ENCODE data around the gene PDGFC. TPM values are rescaled to one million over a fixed set of nuclear protein-coding genes. Genes with fewer than 3 reads are reported as not detected.

PDGFC gene
- total RNA-seq, 1 experiment from 2014 or later = 9.8 TPM

DNA sequence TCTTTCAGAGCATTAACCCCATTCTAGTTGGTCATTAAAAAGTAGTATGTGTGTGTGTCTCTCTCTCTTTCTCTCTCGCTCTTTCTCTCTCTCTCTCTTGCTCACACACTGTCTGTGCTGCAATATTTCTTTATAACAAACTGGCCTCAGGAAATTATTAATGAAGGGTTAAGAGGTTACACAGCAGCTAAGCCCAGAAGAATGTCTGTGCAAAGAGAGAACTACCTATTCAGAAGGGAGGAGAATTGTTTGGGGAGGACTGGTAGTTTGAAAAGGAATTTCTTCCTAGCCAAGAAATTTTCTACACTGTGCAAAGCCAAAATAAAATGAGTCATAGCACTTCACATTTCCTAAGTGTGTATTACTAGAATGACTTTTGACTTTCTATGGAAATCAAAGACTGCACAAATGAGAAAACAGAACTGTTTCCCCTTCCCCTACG is 22.2 kb downstream of the PDGFC start (continued):
- TF ChIP-seq CEBPB (IDR thresholded peaks at IDR 0.05; ENCODE audit: low read depth) = 0 out of 2 replicates have a peak, but pooled peaks have one; percentile 13
- TF ChIP-seq RAD21 (IDR thresholded peaks at IDR 0.05; ENCODE audit: low read depth) = no peak

GRCh38 chr4:156948738-156949137 is 22.9 kb downstream of the PDGFC start:
- Histone ChIP-seq H3K79me2 (ENCODE audit: insufficient read depth, low read length) (no peaks in the 10 kb centered on the region), H3K9me3 (ENCODE audit: control insufficient read depth in 1 of 2, insufficient read depth in 1 of 2, low read depth in 1 of 2, low read length in 2 of 2) (no peaks in the 10 kb centered on the region), H2AFZ (ENCODE audit: low read depth, low read length, poor library complexity, severe bottlenecking) (no peak overlapping the region), H3K4me2 (ENCODE audit: low read length) (peak overlapping the region; percentile 58; the same call in 1 of the 2 replicates), H3K9ac (ENCODE audit: low read length) (no peak overlapping the region), H3K4me1 (ENCODE audit: control insufficient read depth in 1 of 2, insufficient read depth in 2 of 2, low read length in 2 of 2) (peaks cover 26 to 49% of the 10 kb centered on the region in 2 experiments), H3K4me3 (replicated peaks in 1 of 2; ENCODE audit: low read depth in 1 of 2, low read length in 2 of 2) (no peak overlapping the region), H3K27me3 (ENCODE audit: insufficient read depth, low read length) (no peaks in the 10 kb centered on the region), H3K27ac (ENCODE audit: low read depth, low read length) (peak overlapping the region; percentile 21; the same call in 1 of the 2 replicates), H3K36me3 (ENCODE audit: control insufficient read depth in 1 of 2, insufficient read depth in 2 of 2, low read length in 2 of 2) (no peaks in the 10 kb centered on the region), H4K20me1 (ENCODE audit: insufficient read depth) (no peaks in the 10 kb centered on the region), H3K9me2 (ENCODE audit: insufficient read depth) (no peaks in the 10 kb centered on the region)
- ChIA-PET POLR2A (no interaction called here), RAD21 (ENCODE audit: low non-redundant PET in 1 of 2, low total read pairs in 2 of 2, uncharacterized antibody in 2 of 2, unreplicated experiment in 2 of 2) (no interaction called here), CTCF (no interaction called here)
- BruUV-seq (replicated peaks) = no TSS peak
- DNase-seq (ENCODE audit: low read depth, low spot score) (no peak), ATAC-seq (no peak)
- TF ChIP-seq, protein P1, sequence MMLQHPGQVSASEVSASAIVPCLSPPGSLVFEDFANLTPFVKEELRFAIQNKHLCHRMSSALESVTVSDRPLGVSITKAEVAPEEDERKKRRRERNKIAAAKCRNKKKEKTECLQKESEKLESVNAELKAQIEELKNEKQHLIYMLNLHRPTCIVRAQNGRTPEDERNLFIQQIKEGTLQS (IDR thresholded peaks at IDR 0.05) = no peak
- TF ChIP-seq RAD21 (IDR thresholded peaks at IDR 0.05; ENCODE audit: low read depth) (no peak), SRF (IDR thresholded peaks at IDR 0.05; ENCODE audit: low read depth) (no peak), EZH2 (IDR thresholded peaks at IDR 0.05) (no peak), POLR2AphosphoS5 (IDR thresholded peaks at IDR 0.05; ENCODE audit: low read depth, low read length) (no peak), ZNF274 (IDR thresholded peaks at IDR 0.05; ENCODE audit: low read depth, low read length) (no peak), ZBTB33 (IDR thresholded peaks at IDR 0.05; ENCODE audit: extremely low read depth, insufficient replicate concordance, low read length) (no peak), ZFX (IDR thresholded peaks at IDR 0.05) (no peak), SIN3A (IDR thresholded peaks at IDR 0.05; ENCODE audit: low read depth) (no peak), CEBPB (IDR thresholded peaks at IDR 0.05; ENCODE audit: low read depth) (no peak), EGR1 (IDR thresholded peaks at IDR 0.05; ENCODE audit: low read depth) (no peak), POLR2A (IDR thresholded peaks at IDR 0.05; ENCODE audit: borderline replicate concordance, extremely low read depth, insufficient read depth, insufficient read length) (no peak), EZH2phosphoT487 (IDR thresholded peaks at IDR 0.05; ENCODE audit: borderline replicate concordance) (no peak), ELF1 (IDR thresholded peaks at IDR 0.05; ENCODE audit: borderline replicate concordance, low read depth) (no peak), JUND (IDR thresholded peaks at IDR 0.05) (no peak), TCF7L2 (IDR thresholded peaks at IDR 0.05; ENCODE audit: borderline replicate concordance, extremely low read depth, insufficient read depth, insufficient read length) (no peak)
- TF ChIP-seq, protein P2, sequence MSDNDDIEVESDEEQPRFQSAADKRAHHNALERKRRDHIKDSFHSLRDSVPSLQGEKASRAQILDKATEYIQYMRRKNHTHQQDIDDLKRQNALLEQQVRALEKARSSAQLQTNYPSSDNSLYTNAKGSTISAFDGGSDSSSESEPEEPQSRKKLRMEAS (IDR thresholded peaks at IDR 0.05) = no peak
- TF ChIP-seq, protein P3, sequence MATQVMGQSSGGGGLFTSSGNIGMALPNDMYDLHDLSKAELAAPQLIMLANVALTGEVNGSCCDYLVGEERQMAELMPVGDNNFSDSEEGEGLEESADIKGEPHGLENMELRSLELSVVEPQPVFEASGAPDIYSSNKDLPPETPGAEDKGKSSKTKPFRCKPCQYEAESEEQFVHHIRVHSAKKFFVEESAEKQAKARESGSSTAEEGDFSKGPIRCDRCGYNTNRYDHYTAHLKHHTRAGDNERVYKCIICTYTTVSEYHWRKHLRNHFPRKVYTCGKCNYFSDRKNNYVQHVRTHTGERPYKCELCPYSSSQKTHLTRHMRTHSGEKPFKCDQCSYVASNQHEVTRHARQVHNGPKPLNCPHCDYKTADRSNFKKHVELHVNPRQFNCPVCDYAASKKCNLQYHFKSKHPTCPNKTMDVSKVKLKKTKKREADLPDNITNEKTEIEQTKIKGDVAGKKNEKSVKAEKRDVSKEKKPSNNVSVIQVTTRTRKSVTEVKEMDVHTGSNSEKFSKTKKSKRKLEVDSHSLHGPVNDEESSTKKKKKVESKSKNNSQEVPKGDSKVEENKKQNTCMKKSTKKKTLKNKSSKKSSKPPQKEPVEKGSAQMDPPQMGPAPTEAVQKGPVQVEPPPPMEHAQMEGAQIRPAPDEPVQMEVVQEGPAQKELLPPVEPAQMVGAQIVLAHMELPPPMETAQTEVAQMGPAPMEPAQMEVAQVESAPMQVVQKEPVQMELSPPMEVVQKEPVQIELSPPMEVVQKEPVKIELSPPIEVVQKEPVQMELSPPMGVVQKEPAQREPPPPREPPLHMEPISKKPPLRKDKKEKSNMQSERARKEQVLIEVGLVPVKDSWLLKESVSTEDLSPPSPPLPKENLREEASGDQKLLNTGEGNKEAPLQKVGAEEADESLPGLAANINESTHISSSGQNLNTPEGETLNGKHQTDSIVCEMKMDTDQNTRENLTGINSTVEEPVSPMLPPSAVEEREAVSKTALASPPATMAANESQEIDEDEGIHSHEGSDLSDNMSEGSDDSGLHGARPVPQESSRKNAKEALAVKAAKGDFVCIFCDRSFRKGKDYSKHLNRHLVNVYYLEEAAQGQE (IDR thresholded peaks at IDR 0.05; ENCODE audit: low read depth) = no peak
- intact Hi-C loops (cut with micrococcal nuclease) = no loop called here
